ENCODE data around the gene DUSP11.
"Not testable (repeated sequence)": the region's sequence is repeated elsewhere in the genome, so short reads cannot be mapped to it uniquely, and the experiment has no call there.

Gene DUSP11

DNA sequence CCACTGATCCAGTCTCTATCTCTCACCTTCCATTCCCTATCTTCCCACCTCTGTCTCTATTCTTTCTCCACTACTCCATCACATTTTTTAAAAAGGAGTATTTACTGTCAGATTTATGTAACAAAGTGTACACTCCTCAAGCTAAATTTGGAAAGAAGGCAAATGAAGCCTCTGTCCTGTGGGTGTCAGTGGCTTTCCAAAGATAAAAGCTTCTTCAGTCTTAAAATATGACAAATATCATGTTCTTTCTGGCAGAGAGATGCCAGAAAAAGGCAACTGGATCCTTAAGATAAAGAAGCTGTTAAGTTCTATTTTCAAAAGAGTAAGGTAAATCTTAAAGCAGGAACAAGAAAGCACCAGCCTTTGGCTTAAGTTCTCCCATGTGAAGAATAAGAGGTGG lies 7.1 kb downstream of the DUSP11 start:
- no peak for DNase-seq (ENCODE audit: low spot score)

DNA sequence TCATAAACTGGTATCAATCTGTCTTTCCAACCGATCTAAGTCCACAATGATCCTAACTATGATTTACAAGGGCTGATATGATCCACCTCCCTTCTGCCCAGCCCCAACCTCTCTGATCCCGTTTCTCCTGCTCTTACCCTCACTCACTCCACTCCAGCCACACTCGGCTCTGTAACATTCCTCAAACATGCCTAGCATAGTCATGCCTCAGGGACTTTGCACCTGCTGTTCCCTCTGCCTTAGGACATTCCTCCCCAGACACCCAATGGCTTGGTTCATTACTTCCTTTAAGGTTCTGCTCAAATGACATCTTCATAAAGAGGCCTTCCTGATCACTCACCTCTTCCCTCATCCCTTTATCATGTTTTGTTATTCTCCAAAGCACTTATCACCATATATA lies 9.2 kb downstream of the DUSP11 start:
- DNase-seq (ENCODE audit: low spot score): no peak

DNA sequence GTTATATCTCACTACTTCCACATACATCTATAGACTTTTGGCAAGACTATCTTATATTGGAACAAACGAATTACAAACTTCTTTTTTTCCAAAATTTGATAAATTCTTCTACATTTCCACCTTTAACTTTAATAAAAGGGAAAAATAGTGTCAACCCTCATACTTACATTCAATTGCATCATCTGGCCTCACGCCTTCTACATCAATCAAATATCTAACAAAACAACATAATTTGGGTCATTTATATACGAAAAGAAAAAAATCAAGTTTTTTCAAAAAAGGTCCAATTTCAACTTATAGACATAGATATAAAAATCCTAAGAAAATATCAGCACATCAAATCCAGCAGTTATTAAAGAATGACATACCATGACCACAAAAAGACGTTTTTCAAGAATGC lies 12.9 kb downstream of the DUSP11 start:
- no peak for DNase-seq (ENCODE audit: low spot score)

DNA sequence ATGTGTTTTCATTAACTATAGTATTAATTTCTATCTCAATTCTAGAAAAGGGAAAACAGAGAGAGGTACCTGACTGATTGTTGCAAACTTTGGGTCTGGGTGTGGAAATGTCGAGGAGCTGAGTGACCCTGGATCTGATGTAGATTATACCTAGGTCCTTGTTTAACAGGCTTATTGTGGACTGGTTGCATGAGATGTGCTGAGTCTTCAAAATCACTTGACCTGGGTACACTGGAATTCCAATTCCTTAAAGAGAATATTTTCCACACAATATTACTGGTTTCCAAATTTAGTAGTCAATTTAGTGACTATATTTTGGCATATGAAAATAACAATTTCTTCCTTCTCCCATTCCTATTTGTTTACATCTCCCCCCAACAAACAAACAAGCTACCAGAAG lies 13.6 kb downstream of the DUSP11 start:
- no peak for DNase-seq (ENCODE audit: low spot score)

DNA sequence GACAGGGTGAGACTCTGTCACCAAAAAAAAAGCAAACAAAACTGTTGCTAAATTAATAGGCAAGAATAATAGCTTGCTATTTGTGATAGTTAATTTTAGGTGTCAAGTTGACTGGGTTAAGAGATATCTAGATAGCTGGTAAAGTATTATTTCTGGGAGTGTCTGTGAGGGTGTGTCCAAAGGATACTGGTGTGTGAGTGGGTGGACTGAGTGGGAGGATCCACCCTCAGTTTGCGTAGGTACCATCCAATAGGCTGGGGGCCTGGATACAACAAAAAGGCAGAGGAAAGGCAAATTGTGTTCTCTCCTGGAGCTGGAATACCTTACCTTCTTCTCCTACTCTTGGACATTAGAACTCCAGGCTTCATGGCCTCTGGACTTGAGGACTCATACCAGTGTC lies 15.0 kb downstream of the DUSP11 start:
- DNase-seq (ENCODE audit: low spot score): no peak

DNA sequence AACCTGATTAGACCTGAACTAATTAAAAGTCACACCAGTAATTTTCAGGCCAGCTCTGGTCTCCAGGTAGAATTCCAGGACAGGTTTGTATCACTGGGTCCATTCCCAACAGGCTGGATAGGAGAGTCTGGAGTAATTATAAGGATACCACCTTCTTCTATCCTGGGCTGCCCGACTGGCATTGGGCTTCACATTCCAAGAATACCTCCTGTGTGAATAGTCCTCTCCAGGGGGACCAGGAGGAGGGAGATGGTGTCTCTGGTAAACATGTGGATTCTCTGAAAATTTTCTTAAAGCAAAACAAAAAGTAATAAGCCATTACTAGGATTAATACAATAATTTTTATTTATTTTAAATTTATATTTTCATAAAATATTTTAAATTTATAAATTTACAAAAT lies 17.3 kb downstream of the DUSP11 start:
- DNase-seq (ENCODE audit: low spot score): no peak

DNA sequence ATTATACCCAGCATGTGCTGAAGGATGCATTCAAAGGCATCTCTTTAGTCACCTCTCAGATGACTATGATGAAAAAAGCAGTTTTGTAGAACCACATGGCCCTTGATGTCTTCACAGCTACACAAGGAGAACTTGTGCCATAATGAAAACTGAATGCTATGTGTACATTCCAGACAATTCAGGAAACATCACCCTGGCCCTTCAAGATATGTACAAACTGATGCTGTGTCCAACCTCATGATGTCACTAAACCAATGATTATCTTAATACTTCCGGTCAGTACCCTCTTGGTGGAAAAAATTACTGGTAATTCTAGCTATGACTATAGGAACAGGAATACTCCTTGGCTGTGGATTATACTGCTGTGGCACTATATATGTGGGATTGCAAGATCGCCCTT lies 20.0 kb downstream of the DUSP11 start:
- no peak for DNase-seq (ENCODE audit: low spot score)

DNA sequence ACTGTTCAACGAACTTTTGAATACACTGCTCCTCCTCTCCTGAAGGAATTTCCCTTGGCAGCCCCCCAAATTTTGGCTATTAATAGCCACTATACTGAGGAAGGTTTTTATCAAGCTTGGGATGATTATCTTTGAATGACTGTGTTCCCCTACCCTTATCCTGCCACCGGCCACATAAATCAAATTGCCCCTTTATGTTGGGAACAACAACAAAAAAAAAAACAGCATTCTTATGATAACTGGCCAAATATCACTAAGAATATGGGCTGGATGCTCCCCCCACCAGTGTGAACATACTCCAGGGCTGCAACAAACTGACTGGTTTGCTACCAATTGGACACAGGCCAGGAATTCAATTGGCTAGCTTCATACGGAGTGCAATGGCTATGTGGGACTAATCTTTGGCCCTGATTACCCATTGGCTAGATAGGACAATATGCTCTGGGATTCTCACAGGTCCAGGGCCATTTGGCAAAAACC lies 20.6 kb downstream of the DUSP11 start:
- DNase-seq (ENCODE audit: low spot score): no peak

DNA sequence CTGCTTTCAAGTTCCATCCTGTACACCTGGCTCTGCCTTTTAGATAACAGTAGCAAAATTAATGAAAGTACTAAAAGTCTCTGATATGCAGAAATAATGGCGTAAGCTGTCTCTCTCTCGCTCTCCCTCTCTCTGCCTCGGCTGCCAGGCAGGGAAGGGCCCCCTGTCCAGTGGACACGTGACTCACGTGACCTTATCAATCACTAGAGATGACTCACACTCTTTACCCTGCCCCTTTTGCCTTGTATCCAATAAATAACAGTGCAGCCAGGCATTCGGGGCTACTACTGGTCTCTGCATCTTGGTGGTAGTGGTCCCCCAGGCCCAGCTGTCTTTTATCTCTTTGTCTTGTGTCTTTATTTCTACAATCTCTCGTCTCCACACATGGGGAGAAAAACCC lies 25.6 kb downstream of the DUSP11 start:
- not testable (repeated sequence) for DNase-seq (ENCODE audit: low spot score)

DNA sequence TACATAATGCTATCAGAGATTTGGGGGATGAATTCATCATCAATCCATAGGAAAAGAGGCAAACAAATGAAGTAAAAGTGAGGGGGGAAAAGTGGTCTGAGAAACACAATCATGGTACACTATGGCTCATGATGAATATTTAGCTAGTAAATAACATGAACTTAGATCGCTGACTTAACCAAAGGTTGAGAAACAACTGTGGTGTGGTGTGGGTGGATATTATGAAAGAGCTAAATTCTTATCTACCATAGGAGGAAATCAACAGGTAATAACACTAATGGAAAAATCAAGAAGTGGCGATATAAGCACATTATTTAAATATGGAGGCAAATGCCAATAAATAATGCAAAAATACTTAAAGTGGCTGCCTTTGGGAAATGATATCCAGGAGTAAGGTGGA lies 30.6 kb downstream of the DUSP11 start:
- DNase-seq (ENCODE audit: low spot score): no peak

DNA sequence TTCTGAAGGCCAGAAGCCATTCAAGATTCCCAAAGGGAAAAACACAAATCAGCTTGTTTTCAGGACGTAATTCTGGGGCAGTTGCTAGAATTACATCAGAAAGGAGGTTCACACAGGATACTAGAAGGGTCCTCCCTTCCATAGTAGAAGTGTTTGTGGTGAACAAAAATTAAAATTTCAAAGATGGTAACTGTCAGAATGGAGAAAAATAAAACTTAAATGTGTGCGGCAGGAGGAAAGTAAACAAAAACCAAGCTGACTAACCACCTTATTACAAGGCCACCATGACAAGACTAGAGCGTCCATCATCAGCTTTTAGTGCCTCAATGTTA lies 33.1 kb downstream of the DUSP11 start:
- no peak for DNase-seq (ENCODE audit: low spot score)

DNA sequence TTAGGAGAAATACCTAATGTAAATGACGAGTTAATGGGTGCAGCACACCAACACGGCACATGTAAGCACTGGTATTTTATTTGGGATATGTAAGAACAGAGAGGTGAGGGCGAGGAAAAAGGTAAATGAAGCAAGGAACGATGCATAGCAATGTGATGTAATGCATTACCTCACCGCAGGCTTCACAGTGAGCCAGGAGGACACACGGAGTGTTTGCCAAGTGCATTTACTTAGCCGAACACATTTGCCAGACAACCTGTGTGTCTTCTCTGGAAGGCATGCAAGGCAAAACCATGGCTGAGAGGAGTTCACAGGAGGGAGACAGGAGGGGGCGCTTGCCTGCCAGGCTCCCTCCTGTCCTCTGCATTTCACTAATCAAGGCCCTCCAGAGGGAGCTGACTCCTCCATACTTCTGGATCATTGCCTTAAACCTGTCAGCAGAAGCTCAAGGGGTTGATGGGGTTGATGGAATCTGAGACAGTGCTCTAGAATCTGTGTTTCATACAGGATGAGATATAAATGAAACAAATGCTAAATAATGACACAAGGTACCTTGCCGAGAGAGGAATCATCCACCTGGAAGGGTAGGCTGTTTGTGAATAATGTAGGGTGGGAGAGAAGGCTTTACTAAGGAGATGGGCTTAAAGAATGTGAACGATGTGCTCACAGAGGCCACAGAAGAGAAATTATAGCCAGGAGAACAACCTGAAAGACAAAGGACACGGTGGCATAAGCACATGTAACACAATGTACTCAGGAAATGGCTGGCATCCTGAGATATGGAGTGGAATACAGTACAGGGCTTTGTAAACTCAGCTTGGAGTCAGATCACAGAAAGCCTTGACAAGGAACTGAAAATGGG lies 33.7 kb downstream of the DUSP11 start:
- DNase-seq (ENCODE audit: low spot score): no peak

DNA sequence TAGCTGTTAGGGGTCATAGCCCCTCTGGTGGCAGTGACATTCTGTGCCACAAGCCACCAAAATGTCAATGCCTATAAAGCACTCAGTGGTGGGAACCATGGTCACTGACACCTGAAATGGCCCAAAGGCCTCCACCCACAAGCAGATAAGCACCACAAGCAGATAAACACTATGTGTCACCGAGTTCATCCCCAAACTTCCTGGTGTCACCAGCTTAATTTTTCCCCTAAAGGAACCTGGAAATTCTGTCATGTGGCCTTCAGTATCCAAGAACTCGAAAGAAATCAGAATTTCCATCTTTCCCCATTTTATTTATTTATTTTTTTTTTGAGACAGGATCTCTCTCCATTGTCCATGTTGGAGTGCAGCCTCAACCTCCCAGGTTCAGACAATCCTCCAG lies 39.1 kb downstream of the DUSP11 start:
- no peak for DNase-seq (ENCODE audit: low spot score)

DNA sequence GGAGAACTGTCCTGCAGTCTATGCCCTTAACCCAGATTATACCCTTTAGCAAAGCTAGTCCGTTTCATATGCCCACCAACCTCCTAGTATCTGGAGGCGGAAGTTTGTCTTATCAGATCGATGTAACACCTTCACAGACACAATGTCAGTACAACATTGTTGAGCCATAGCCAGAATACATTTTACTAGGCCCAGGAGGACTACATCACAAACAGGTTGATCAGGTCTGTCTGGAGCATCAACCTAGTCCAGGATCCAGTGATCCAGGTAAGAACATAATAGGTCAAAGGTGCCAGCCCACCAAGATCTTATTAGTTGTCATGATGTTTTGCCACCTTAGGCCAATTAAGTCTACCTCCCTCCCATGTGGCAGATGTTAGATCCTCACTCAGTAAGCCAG lies 40.8 kb downstream of the DUSP11 start:
- DNase-seq (ENCODE audit: low spot score): no peak

DNA sequence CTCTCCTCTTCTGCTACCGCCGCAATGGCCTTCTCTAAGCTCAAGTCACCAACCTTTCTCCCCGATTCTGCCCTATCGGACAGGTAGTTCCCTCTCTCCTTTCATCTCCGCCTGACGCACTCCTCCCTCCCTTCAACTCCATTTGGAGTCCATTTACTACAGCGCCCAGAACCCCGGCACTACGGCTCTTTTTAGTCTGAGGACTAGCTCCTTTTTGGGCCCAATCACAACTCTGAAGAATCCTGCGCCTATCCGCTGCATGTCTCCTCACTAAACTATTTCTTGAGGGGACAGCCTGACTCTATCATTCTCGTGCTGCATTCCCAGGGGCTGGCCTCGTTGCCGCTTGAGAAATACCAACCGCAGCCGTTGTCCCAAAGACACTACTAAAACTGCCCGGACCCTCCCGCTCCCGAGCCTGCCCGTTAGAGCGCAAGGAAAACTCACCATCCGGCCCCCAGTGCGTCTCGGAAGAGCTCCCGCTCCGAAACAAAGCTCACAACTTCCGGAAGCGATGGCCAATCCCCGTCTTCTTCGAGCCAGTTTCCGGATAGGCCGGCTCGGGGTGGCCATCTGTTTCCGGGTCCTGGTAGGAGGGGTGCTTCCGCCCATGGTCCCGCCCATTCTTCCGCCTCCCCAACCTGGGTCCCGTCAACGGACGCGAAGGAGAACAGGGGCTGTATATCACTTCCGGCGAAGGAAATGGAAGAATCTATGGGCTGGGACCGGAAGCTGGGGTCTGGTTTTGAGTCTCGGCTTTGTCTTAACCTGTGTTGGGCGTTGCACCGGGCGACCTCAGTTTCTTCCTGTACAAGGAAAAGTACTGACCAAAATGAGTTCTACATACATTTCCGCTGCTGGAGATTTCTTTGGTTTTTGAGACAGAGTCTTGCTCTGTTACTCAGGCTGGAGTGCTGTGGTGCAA lies 42.8 kb downstream of the DUSP11 start, which contains the start of gene TPRKB:
Gene TPRKB, minus strand, starts transcription at position 491 of the 925 bp plus-strand sequence. CDS start 2,776 bp downstream, outside the sequence.
- peak; percentile 96 for DNase-seq (ENCODE audit: low spot score)

DNA sequence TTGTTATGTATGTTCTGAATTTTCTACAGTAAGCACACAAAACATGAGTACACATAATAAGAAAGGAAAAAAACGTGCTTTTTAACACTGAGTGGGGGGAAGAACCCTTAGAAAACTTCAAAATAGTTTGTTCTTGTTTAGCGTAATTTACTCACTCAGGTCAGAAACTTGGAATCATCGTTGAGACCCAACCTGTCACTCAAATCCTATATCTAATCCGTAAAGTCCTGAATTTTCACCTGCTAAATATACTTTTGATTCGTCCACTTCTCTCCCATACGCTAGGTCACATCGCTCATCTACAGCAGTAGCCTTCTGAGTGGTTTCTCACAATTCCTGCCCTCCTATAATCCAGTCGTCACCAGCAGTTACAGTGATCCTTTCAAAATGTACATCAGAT lies 43.5 kb downstream of the DUSP11 start:
- no peak for DNase-seq (ENCODE audit: low spot score)

DNA sequence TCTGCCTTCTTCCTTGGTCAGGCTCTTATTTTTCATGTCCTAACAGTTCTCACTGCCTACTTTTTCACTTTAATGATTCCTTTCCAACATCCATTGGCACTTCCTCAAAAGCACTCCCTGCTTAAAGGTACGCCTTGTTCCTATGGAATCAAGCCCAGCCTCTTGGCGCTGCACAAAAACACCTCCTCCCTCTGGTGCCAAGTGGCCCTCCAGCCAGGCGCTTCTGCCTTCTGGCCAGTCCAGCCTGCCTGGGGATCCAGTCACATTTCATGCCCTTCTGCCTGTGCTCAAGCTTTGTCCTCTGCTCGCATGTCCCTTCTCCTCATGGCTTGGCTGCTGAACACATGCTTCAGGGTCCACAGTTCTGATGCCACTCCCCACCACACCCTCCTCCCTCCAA lies 49.1 kb downstream of the DUSP11 start:
- no peak for DNase-seq (ENCODE audit: low spot score)

DNA sequence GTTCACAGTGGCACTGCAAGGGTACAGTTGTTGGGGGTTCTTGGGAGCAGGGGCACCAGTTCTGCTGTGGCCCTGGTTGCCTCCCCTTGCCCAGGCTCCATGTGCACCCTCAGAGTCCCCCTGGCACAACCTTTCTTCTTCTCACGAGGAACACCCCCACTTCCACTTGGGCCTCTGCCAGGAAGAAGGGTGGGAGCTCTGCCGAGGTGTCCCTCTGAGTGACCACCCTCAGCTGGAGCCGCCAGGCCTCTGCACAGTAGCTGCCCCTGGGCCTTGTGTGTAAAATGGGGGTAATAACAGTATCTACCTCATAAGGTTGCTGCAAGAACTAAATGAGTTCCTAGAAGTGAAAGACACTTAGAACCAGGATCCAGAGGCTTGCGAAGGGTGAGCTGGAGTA lies 51.2 kb downstream of the DUSP11 start:
- DNase-seq (ENCODE audit: low spot score): no peak

DNA sequence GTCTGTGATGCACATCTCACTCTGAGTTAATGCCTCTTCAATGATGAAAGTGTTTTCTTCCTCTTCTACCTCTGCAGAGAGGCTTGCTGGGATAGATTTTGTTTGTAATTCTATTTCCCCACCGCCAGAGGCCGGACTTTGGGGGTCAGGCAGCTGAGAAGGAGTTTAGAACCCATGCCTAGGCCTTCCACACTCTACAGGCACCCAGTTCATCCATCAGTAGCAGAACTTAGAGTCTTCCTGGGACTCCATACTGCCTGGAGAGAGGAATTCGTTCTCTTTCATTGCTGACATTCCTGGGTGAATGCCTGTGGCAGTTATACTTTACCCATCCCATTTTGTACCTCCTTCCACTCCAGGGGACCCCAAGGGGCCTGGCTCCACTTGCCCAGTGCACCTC lies 51.9 kb downstream of the DUSP11 start:
- no peak for DNase-seq (ENCODE audit: low spot score)

DNA sequence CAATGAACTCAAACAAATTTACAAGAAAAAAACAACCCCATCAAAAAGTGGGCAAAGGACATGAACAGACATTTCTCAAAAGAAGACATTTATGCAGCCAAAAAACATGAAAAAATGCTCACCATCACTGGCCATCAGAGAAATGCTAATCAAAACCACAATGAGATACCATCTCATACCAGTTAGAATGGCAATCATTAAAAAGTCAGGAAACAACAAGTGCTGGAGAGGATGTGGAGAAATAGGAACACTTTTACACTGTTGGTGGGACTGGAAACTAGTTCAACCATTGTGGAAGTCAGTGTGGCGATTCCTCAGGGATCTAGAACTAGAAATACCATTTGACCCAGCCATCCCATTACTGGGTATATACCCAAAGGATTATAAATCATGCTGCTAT lies 53.2 kb downstream of the DUSP11 start:
- not testable (repeated sequence) for DNase-seq (ENCODE audit: low spot score)

DNA sequence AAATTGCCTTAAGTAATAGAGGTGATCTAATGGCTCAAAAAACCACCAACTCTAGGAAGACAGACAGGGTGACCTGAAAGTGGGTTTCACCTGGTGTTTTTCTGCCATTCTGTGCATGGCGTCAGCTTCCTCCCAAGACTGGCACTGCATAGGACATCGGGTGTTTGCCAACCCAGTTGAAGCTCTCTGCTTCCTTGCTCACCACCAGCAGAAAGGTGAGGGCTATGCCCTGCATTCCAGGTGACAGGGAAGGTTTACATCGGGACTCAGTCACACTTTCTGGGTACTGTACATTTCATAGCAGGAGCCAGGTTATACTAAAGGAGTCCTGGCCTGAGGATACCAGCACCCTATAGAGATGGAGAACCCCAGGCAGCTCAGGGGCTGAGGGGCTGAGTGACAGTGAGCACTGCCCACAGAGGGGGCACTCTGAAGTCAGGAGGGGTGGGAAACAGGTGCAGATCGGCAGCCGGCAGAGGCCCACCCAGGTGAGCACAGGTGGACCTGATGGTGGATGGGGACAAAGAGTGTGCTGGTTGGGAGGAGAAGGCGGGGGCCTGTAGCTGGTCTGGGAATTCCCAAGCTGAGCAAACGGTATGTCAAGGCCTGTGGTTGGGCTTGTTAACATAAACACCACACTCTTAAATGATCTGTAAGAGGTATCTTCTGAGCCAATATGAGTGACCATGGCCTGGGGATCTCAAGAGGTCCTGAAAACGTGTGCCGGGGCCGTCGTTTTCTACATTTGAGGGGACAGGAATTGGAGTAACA lies 60.9 kb downstream of the DUSP11 start:
- no peak for DNase-seq (ENCODE audit: low spot score)

DNA sequence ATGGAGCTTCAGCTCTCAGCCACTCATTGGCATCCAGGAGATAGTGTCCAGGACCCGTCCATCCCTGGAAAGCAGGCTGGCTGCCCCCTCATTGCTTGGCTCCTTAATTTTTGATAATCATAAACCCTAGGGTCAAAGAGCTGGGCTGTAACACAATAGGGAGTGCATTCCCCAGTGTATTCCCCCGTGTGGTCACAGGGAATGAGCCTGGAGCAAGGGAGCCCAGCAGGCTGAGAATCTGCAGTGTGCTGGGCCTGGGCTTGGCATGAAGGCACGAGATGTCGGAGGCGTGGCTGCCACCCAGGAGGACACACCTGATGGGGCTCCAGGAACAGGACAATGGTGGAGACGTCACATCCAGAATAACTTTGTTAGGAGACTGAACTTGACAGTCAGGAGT lies 61.5 kb downstream of the DUSP11 start:
- DNase-seq (ENCODE audit: low spot score): no peak
